ENCODE data around the gene CCDC149.

Gene CCDC149

DNA sequence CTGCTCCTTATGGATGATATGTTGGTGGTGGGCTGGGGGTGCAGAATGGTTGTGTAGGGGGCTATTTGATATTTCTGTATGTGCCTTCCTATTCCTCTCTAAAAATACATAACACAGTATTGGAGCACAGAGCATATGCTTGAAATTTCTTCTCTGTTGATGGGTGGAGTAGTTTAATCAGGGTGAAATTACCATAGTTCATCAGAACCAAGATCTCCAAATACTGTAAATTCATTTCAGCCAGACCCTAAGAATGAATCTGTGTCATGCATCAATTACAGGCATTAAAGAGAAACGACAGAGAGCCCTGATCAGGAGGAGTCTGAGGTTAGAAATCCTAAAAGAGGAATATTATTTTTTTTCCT is 25.1 kb upstream of the CCDC149 start:
- no peak overlapping the region for H3K4me3 ChIP-seq (ENCODE audit: control insufficient read depth, low read depth, low read length)
- no peak for DNase-seq (ENCODE audit: low read depth)
- TF ChIP-seq, protein P1, sequence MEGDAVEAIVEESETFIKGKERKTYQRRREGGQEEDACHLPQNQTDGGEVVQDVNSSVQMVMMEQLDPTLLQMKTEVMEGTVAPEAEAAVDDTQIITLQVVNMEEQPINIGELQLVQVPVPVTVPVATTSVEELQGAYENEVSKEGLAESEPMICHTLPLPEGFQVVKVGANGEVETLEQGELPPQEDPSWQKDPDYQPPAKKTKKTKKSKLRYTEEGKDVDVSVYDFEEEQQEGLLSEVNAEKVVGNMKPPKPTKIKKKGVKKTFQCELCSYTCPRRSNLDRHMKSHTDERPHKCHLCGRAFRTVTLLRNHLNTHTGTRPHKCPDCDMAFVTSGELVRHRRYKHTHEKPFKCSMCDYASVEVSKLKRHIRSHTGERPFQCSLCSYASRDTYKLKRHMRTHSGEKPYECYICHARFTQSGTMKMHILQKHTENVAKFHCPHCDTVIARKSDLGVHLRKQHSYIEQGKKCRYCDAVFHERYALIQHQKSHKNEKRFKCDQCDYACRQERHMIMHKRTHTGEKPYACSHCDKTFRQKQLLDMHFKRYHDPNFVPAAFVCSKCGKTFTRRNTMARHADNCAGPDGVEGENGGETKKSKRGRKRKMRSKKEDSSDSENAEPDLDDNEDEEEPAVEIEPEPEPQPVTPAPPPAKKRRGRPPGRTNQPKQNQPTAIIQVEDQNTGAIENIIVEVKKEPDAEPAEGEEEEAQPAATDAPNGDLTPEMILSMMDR (conservative IDR thresholded peaks at IDR 0.05; ENCODE audit: control insufficient read depth, insufficient read depth, low read depth, low read length) = no peak

DNA sequence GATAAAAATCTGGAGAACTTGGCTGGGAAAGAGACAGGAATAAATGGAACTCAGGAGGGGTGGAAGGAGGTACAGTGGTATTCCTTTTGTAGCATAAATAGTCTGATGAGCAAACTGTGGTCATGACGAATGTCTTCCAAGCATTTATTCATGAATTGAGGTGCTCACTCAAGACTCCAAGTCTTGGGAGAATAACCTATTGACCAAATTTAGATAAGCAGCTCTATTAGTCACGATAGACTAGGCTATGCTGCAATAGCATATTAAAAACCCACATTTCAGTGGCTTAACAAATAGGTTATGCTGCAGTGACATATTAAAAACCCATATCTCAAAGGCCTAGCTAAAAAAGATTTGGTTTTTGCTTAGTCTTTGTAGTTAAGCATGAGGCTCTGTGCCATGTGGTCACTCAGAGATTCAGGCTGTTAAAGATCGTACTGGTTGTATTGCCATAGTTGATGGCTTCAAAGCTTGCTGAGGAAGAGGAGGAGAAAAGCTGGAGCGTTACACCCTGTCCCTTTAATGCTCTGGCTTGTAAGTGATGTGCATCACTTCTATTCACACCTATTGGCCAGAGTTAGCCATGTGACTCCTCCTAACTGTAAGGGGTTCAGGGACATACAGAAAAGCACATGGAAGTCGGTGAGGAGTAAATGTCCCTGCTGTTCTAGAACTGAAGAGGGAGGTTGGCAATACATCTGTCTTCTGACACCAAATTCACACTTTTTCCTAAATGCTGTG is 24.5 kb upstream of the CCDC149 start:
- TF ChIP-seq, protein P1 (conservative IDR thresholded peaks at IDR 0.05; ENCODE audit: control insufficient read depth, insufficient read depth, low read depth, low read length) = no peak
- no peak for DNase-seq (ENCODE audit: low read depth)
- H3K4me3 ChIP-seq (ENCODE audit: control insufficient read depth, low read depth, low read length) = no peak overlapping the region

DNA sequence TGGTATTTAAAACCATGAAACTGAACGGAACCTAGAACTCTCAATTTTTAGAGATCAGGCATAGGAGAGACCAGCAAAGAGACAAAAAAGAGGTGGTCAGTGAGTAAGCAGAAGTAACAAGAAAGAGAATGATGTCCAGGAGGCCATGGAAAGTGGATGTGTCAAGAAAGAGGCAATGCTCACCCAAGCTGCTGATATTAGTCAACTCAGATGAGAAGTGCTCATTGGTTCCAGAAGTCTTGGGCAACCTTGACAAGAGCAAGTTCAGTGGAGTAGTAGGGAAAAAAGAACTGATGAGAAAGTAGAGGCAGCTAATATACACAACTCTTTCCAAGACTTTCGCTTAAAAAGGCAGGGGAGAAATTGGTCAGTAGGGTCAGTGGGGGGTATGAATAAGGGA is 23.0 kb upstream of the CCDC149 start:
- DNase-seq (ENCODE audit: low read depth) = no peak
- TF ChIP-seq, protein P1 (conservative IDR thresholded peaks at IDR 0.05; ENCODE audit: control insufficient read depth, insufficient read depth, low read depth, low read length) = no peak
- no peak overlapping the region for H3K4me3 ChIP-seq (ENCODE audit: control insufficient read depth, low read depth, low read length)

DNA sequence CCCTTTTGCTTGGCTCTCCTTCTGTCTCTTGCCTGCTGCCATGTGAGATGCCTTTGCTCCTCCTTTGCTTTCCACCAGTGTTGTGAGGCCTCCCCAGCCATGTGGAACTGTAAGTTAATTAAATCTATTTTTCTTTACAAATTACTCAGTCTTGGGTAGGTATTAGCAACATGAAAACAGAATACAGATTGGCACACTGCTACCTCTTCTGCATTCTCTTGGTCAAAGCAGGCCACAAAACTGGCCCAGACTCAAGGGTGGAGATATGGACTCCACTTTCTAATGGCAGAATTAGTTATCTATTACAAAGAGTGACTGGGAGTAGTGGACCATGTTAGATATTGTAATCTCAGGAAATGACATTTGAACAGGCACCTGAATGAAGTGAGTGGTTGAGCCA is 21.5 kb upstream of the CCDC149 start:
- DNase-seq (ENCODE audit: low read depth) = no peak
- no peak overlapping the region for H3K4me3 ChIP-seq (ENCODE audit: control insufficient read depth, low read depth, low read length)
- TF ChIP-seq, protein P1 (conservative IDR thresholded peaks at IDR 0.05; ENCODE audit: control insufficient read depth, insufficient read depth, low read depth, low read length) = no peak

DNA sequence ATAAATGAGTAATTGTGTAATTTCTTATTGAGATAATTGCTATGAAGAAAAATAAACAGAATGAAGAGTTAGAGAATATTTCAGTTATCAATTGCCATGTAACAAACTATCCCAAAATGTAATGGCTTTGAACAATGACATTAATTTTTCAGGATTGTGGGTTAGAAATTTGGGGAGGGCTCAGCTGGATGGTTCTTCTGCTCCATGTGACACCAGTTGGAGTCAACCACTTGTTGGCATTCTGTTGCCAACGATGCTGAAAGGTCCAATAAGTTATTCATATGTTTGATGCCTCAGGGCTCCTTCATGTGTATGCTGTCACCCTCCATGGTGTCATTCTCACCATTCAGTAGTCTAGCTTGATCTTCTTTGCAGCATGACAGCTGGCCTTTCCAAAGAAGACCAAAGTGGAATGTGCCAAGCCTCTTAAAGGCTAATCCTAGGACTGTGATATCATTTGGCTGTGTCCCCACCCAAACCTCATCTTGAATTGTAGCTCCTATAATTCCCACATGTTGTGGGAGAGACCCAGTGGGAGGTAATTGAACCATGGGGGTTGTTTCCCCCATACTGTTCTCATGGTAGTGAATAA is 20.9 kb upstream of the CCDC149 start:
- TF ChIP-seq, protein P1 (conservative IDR thresholded peaks at IDR 0.05; ENCODE audit: control insufficient read depth, insufficient read depth, low read depth, low read length) = no peak
- H3K4me3 ChIP-seq (ENCODE audit: control insufficient read depth, low read depth, low read length) = no peak overlapping the region
- no peak for DNase-seq (ENCODE audit: low read depth)

DNA sequence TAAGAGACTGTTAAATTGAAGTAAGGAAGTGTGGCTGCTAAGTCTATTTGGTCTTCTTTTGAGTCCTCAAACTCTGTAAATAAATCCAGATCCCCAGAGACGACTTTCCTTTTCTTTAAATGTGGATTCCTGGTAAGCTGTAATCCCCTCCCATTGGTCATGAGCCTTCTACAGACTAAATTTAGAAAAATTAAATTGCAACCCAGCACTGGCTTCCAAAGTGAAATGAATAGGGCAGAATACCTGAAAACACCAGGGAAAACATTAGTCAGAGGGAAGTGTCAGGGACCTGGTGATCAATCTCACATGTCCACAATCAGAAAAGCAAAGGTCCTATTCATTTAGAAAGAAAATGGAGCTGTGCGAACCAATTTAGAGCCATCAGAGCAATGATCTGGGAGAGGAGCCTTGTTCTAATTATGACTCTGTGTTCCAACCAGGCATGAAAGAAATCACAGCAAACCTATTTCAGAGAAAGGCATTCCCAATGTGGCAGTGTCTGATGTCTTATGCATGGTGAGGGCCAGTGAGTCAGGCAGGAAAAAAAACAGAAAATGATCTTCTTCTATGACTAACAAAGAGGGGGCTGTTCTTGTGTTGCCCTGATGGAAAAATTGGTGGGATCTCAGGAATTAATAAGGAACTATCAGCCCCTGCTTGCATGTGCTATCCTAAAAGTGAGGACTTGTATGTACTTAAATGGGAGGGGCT is 19.8 kb upstream of the CCDC149 start:
- H3K4me3 ChIP-seq (ENCODE audit: control insufficient read depth, low read depth, low read length) = no peak overlapping the region
- peak; percentile 45 for DNase-seq (ENCODE audit: low read depth)
- TF ChIP-seq, protein P1 (conservative IDR thresholded peaks at IDR 0.05; ENCODE audit: control insufficient read depth, insufficient read depth, low read depth, low read length) = no peak
